Suprapubic skin (tissue), 4 donors: ENCODE results near the gene NEURL1.

Source experiments
- CTCF ChIP-seq, 2 donors: fragments of 200-600 bp in 1 of 2; fragments of 450-650 bp in 1 of 2; sonication (generic) in 1 of 2; IDR thresholded peaks; one replicate each; pipeline ENCODE4 v1.5.1; 2016 to 2019; ENCODE audit warnings: antibody characterized with exemption in 2 of 2, mild to moderate bottlenecking in 1 of 2, moderate library complexity in 1 of 2
- EP300 ChIP-seq: sonication (generic); formaldehyde crosslinking; IDR thresholded peaks from one replicate; pipeline ENCODE4 v1.6.1; 2017; ENCODE audit warnings: antibody characterized with exemption
- POLR2A ChIP-seq, 2 donors: fragments of 450-650 bp; IDR thresholded peaks; one replicate each; pipeline ENCODE4 v1.6.1; 2017; ENCODE audit warnings: antibody characterized with exemption in 2 of 2, mild to moderate bottlenecking in 2 of 2, moderate library complexity in 2 of 2
- POLR2AphosphoS5 ChIP-seq, 3 donors: sonication (generic); formaldehyde crosslinking; IDR thresholded peaks; one replicate each; pipeline ENCODE4 v1.6.1; 2017; ENCODE audit warnings: antibody characterized with exemption in 3 of 3

GRCh38 chr10:103491729-103492364 is 1.7 kb upstream of the NEURL1 start:
- no peak for TF ChIP-seq CTCF (IDR thresholded peaks at IDR 0.05)
- no peak for TF ChIP-seq EP300
- no peak for TF ChIP-seq POLR2A (IDR thresholded peaks at IDR 0.05)
- TF ChIP-seq POLR2AphosphoS5 (IDR thresholded peaks at IDR 0.05): no peak
